Measurements from ENCODE around the gene SNRNP70.
"Not testable (repeated sequence)": the region's sequence is repeated elsewhere in the genome, so short reads cannot be mapped to it uniquely, and the experiment has no call there.

Gene SNRNP70

DNA sequence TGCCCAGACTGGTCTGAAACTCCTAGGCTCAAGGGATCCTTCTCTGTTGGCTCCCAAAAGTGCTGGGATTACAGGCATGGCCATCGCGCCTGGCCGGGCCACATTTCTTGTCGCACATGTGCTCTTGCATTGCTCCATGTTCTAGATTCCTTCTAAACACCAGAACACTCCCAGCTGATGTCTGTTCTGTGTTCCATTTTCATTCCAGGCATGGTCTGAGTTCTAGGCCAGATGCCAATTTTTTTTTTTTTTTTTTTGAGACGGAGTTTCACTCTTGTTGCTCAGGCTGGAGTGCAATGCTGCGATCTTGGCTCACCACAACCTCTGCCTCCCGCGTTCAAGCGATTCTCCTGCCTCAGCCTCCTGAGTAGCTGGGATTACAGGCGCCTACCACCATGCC is 36.6 kb downstream of the SNRNP70 start:
- DNase-seq = not testable (repeated sequence)

DNA sequence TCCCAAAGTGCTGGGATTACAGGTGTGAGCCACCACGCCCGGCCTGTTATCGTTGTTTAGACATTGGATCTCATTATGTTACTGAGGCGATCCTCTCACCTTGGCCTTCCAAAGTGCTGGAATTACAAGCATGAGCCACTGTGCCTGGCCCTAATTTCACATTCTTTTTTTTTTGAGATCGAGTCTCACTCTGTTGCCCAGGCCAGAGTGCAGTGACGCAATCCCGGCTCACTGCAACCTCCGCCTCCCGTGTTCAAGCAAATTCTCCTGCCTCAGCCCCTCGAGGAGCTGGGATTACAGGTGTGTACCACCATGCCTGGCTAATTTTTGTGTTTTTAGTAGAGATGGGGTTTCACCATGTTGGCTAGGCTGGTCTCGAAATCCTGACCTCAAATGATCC is 38.0 kb downstream of the SNRNP70 start:
- not testable (repeated sequence) for DNase-seq

DNA sequence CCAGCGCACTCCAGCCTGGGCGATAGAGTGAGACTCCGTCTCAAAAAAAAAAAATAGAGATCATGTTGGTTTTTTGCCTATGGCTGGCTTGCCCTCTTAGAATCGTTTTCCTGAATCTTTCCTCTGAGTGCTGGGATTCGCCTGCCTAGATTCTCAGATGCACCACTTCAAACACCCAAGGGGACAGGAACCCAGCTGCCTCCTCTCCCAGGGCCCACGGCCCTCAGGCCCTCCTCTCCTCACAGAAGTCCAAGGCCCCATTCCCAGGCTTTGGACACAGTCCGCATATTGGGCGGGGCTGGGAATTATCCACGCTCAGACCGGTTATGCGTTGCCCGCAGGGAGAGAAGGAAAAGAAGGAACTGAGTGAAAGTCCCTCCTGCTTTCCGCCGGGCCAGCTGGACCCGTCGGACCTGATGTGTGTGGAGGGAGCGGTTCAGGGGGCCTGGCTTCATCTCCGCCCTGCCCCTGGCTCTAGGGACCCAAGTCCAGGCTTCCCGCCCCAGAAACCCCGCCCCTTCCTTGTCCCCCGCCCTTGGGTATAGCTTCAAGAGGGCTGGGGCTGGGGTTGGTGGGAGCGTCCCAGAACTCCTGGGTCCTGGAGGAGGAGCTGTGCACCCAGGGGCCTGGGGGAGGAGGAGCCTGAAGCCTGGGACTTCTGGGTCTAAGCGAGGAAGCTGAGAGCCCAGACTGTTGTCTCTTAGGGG is 39.9 kb downstream of the SNRNP70 start:
- no peak for DNase-seq

DNA sequence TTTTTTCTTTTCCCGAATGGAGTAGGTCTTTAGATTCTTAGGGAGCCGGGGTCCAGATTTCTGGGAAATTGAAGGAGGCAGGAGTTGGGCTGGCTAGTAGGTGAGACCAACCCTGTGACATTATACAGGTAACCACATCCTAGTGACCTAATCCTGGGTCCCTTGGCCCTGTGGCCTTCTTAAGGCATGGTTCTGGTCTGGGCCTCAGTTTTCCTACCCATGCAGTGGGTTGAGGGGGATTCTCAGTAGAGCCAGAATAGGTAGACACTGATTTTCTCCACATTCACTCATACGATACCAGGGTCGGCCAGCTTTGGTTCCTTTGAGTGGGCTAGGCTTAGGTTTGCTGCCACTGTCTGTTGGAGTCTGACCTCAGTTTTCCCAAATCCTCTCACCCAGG is 41.3 kb downstream of the SNRNP70 start:
- DNase-seq = no peak

DNA sequence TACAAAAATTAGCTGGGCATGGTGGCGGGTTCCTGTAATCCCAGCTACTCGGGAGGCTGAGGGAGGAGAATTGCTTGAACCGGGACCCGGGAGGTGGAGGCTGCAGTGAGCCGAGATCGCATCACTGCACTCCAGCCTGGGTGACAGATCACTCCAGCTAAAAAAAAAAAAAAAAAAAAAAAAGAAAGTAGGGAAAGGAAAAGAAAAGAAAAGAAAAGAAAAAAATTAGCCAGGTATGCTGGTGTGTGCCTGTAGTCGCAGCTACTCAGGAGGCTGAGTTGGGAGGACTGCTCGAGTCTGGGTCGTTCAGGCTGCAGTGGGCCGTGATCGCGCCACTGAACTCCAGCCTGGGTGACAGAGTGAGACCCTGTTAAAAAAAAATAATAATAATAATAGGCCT is 42.0 kb downstream of the SNRNP70 start:
- DNase-seq = not testable (repeated sequence)

DNA sequence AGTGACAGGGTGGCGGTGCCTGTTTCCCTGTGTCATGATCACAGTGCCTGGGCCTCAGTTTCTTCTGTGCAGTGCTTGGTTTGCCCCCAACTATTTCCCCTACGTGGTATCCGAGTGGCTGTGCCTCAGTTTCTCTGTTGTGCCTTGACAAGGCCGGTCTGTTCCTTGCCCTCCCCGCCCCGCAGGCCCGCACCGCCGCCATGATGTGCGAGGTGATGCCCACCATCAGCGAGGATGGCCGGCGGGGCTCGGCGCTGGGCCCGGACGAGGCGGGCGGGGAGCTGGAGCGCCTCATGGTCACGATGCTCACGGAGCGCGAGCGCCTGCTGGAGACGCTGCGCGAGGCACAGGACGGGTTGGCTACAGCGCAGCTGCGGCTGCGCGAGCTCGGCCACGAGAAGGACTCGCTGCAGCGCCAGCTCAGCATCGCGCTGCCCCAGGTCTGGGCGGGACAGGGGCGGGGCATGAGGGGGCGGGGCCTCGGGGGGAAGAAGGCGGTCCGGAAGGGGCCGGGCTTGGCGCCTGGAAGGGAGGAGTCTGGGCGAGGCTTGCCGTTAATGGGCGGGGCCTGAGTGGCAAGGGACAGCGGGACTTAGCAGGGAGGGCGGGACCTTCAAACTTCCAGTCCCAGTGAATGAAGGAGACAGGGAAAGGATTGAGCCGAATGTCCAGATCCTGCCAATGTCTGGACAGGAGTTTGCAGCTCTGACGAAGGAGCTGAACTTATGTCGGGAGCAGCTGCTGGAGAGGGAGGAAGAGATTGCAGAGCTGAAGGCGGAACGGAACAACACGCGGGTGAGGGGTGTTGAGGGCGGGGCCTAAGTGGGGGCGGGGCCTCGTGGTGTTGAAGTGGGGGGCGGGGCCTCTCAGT is 42.7 kb downstream of the SNRNP70 start:
- DNase-seq = peak; percentile 95 to 96

DNA sequence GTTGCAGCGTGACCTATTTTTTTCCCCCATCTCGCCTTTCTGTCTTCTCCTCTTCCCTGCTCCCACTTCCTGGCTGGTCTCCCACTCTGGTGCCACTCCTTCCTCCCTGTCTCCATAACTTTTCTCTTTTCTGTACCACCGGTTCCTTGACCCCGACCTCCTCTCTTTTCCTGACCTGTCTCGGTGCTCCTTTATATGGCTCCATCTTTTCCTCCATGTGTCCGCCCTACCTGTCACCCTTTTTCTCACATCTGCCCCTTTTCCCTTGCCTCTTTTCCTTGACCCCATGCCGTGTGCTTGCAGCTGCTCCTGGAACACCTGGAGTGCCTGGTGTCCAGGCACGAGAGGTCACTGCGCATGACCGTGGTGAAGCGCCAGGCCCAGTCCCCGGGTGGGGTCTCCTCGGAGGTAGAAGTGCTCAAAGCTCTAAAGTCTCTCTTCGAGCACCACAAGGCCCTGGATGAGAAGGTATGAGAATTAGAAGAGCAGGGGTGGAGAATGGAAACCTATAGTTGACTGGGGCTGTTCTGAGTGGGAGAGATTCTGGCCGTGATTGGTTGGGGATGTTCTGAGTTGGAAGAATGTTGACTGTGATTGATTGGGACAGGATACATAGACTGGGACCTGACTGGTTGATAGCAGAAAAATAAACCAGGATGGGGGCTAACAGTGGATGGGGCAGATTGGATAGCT is 43.4 kb downstream of the SNRNP70 start:
- no peak for DNase-seq

DNA sequence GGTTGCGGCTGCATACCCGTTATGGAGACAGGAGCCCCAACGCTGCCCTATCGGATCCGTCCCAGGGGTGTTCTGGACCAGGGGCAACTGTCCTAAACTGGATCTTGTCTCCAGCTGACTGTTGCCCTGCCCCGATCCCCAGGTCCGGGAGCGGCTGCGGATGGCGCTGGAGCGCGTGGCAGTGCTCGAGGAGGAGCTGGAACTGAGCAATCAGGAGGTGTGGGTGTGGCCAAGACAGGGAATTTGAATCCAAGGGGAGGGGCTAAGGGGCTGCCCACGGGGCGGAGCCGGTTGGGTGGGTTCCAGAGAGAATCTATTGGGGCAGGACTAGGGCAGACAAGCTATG is 44.0 kb downstream of the SNRNP70 start:
- DNase-seq = no peak

DNA sequence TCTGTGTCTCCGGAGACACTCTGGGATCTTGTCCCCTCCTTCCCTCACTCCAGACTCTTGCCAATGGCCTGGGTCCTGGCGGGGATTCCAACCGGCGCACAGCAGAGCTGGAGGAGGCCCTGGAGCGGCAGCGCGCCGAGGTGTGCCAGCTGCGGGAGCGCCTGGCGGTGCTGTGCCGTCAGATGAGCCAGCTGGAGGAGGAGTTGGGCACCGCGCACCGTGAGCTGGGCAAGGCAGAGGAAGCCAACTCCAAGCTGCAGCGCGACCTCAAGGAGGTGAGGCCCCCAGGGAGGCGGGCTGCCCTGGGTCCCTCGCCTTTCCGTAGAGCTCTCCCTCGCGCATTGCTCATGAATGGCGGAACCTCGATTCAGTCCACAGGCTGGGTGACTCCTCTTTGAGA is 45.1 kb downstream of the SNRNP70 start:
- DNase-seq = no peak

DNA sequence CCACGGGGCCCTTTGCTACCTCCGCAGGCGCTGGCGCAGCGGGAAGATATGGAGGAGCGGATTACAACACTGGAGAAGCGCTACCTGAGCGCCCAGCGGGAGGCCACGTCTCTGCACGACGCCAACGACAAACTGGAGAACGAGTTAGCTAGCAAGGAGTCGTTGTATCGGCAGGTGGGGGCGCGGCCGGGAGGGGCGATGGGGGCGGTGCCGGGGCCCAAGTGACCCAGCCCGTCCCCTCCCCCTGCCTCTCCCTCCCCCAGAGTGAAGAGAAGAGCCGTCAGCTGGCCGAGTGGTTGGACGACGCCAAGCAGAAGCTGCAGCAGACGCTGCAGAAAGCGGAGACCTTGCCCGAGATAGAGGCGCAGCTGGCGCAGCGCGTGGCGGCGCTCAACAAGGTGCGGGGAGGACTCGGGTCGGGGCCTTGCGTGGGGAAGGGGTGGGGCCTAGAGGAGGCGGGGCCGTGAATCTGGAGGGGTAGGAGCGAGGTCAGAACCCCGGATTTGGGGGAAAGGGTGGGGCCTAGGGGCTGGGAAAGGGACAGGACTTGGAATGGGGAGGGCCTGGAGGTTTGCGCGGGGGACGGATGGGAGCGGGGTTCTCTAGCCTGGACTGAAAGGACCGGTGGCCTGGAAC is 47.8 kb downstream of the SNRNP70 start:
- peak in 1 of 2 experiments; percentile 24 for DNase-seq

DNA sequence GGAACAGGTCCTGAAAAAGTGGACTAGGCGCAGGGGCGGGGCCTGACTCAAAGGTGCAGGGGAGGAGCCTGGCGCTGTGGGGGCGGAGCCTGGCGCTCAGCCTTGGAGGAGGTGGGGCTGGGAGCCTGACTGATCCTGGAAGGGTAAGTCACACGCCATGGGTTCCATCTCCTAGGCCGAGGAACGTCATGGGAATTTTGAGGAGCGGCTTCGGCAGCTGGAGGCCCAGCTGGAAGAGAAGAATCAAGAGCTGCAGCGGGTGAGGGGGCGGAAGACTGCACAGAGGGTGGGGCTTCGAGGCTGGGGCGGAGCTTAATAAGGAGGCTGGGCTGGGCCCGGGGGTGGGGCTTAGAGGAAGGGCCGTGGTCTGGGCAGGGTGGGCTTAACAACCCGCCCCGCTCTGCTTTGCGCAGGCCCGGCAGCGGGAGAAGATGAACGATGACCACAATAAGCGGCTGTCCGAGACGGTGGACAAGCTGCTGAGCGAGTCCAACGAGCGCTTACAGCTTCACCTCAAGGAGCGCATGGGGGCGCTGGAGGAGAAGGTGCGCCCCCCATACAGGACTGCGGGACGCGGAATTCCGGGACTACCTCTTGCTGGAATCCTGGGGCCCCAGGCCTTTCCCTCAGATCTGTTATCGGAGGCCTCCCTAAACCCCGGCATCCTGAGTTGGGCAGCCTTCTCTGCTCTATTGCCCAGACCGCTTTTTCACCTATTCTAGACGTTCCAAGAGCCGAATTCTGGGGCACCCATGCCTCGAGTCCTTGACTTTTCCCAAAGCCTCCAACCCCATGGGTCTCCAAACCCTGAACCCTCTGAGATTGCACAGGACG is 48.6 kb downstream of the SNRNP70 start:
- peak; percentile 66 to 71 for DNase-seq

DNA sequence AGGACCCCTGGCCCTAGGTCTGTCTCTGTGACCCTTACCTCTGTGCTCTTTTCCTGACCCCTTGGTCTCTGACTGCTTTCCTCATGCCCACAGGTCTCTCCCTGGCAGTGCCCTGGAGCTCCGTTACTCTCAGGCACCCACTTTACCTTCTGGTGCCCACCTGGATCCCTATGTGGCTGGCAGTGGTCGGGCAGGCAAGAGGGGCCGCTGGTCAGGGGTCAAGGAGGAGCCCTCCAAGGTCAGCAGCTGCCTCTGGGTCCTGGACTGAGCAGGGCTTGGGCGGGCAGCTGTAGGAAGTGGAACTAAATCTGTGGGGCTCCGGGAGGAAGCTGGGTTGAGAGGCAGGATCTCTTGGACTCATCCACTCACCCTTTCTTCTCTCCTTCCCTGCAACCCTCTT is 50.4 kb downstream of the SNRNP70 start:
- no peak for DNase-seq

DNA sequence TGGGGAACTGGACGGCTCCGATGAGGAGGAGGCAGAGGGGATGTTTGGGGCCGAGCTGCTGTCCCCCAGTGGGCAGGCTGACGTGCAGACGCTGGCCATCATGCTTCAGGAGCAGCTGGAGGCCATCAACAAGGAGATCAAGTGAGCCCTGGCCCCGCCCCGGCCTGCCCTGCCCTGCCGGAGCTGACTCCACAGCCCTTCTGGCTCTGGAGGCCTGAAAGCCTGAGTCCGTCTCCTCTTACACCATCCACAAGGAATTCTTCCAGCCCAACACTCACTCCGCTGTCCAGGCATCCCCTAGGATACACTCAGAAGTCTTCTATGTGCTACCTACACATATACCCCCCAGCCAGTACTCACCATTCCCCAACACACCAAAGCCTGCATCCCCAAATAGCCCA is 51.5 kb downstream of the SNRNP70 start:
- DNase-seq = no peak

DNA sequence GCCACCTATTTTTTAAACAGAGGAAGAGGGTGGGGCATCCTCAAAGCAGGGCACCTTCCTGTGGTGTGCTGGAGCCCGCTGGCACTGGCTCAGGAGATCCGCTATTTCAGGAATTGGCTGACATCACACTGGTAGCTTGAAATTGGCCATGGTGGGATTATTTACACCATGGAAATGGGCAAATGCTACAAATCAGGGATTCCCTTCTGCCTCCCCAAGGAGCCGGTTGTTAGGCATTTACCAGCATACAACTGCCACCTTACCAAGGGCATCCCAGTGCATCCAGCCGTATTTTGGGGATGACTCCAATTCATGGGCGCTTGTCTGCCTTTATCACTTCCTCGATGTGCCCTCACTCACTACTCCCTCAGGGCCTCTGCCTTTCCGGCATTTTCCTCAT is 55.7 kb downstream of the SNRNP70 start:
- DNase-seq = no peak

DNA sequence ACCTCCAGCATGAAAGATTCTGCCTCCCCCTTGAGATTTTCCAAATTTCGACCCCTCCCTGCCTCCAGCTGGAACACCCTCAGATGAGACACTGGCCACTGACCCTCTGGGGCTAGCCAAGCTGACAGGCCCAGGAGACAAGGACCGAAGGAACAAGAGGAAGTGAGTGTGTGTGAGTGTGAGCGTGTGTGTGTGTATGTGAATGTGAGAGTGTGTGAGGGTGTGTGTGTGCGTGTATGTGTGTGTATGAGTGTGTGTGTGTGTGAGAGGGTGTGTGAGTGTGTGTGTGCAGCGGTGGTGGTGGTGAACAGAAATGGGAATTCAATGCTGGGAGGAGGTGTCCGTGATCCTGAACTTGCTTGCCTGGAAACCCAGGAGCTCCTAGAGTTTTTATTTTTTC is 56.1 kb downstream of the SNRNP70 start:
- DNase-seq = no peak

DNA sequence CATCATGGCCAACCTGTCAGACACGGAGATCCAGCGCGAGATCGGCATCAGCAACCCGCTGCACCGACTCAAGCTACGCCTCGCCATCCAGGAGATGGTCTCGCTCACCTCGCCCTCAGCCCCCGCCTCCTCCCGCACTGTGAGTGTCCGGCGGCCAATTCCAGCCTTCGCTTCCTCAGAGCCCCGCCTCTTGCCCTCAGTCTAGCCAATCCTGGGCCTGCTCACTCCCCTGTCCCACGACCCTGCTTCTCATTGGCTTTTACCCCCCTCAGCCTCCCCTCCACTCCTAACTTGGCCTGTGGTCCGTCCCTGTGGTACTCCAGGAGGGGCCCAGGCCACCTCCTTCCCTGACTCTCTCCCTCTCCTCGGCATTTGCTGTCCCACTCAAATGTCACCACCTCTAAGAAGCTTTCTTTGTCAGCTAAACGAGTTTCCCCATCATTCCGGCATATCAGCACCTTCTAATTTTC is 57.6 kb downstream of the SNRNP70 start:
- peak; percentile 77 to 82 for DNase-seq

DNA sequence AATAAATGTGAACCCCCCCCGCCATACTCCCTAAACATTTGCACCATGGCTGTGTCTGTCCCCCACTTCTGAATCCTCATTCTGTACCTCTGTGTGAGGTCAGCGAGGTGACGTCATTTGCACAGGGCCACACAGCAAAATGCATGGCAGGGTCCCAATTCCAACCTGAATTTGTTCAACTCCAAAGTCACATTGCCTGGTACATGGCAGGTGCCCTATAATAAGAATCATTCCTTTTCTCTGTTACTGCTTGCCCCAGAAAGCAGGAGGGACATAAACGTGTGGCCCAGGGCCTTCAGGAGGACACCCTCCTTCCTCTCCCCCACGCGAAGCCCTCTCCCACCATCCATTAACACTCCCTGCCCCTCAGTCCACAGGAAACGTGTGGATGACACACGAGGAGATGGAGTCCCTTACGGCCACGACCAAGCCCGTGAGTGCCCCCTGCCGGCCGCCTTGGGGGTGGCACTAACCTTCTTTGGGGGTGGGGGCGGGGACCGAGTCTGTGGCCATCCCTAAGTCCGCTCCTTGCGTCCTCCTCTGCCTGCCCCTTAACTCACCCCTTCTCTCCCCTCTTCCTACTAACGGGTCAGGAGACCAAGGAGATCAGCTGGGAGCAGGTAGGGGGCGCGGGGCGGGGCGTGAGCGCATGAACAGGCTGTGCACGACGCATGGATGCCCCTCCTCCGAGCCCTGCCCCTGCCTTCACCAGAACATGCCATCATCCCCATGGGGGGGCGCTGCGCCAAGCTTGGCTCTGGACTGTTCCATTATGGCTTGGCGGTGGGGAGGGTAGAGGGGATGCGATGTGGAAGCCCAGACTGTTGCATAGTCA is 60.5 kb downstream of the SNRNP70 start:
- DNase-seq = peak; percentile 90

DNA sequence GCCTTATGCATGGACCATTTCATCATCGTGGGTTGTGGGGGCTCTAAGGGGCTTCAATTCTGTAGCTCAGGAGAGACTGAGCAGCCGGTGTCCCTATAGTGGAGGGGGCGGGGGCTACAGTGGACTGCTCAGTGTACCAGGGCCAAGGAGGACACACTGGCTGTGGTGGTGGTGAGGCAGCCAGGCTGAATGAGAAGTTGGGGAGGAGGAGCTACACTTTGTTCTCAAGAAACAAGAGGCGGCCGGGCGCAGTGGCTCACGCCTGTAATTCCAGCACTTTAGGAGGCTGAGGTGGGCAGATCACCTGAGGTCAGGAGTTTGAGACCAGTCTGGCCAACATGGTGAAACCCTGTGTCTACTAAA is 61.1 kb downstream of the SNRNP70 start:
- DNase-seq = not testable (repeated sequence)

DNA sequence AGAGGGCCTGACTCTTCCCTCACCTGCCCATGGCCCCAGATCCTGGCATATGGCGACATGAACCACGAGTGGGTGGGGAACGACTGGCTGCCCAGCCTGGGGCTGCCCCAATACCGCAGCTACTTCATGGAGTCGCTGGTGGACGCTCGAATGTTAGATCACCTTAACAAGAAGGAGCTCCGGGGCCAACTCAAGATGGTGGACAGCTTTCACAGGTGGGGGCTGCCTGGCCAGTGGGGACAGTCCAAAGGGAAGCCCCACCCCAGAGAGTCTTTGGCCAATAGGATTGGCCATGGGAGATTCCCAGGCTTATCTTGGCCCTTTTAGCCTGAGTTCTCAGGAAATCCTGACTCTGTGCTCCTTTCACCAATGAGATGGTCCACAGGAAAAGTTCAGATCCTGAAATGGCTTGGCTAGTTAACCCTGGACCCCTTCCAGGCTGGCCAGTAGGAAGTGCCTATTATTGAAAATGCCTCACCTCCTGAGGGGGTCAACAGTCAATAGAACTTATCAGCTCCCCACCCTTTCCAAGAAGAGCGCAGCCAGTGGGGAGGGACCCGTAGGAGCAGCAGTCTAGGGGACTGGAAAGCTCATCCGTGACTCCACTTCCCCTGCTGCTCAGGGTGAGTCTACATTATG is 62.9 kb downstream of the SNRNP70 start:
- no peak for DNase-seq

DNA sequence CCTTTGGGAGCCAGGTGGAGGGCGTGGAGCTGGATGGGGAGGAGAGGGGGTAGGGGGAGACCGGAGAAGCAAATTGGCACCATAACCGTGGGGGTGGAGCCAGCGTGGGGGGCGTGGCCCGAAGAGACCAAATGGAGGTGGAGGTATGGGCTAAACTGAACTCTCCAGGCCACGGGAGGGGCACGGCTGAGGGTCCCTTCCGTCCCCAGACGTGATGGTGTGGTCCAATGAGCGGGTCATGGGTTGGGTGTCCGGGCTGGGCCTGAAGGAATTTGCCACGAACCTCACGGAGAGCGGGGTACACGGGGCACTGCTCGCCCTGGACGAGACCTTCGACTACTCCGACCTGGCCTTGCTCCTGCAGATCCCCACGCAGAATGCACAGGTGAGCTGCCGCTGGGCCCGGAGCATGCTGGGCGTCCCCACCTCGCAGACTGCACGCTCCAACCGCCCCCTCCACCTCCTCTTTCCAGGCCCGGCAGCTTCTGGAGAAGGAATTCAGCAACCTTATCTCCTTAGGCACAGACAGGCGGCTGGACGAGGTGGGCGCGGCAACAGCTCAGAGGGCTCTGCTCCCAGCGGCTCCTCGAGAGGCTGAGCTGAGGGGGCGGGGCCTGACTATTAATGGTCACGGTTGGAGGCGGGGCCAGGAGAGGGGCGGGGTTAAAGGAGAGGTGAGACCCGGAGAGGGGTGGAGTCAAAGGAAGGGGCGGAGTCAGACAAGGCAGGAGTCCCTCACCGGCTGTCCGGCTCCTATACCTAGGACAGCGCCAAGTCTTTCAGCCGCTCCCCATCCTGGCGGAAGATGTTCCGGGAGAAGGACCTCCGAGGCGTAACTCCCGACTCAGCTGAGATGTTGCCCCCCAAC is 63.8 kb downstream of the SNRNP70 start:
- peak; percentile 87 to 91 for DNase-seq
